IgD-negative memory B cell (primary cell): Measurements from ENCODE around the gene NMUR1. TPM values are rescaled to one million over a fixed set of nuclear protein-coding genes. Genes with fewer than 3 reads are reported as not detected.
"Not testable (repeated sequence)": the region's sequence is repeated elsewhere in the genome, so short reads cannot be mapped to it uniquely, and the experiment has no call there.

Source experiments
- H3K27ac Mint-ChIP-seq, 3 donors: one replicate each; pipeline ENCODE4 v1.8.0; 2020 to 2022; ENCODE audit warnings: mild to moderate bottlenecking in 3 of 3, mixed read lengths in 3 of 3, moderate library complexity in 1 of 3
- H3K27me3 Mint-ChIP-seq: one replicate; pipeline ENCODE4 v1.8.0; 2021; ENCODE audit warnings: mixed read lengths
- H3K36me3 Mint-ChIP-seq: one replicate; pipeline ENCODE4 v1.8.0; 2020; ENCODE audit warnings: mild to moderate bottlenecking, mixed read lengths
- H3K4me1 Mint-ChIP-seq, 3 donors: one replicate each; pipeline ENCODE4 v1.8.0; 2020 to 2022; ENCODE audit warnings: mixed read lengths in 3 of 3, mild to moderate bottlenecking in 1 of 3
- H3K4me3 Mint-ChIP-seq, 4 donors: one replicate each; pipeline ENCODE4 v1.8.0; 2020 to 2022; ENCODE audit warnings: mild to moderate bottlenecking in 4 of 4, mixed read lengths in 4 of 4, moderate library complexity in 3 of 4
- H3K9me3 Mint-ChIP-seq, 3 donors: one replicate each; pipeline ENCODE4 v1.8.0; 2020 to 2021; ENCODE audit warnings: mixed read lengths in 3 of 3, mild to moderate bottlenecking in 1 of 3
- polyA plus RNA-seq: library from polyadenylated mRNA; unstranded; fragments of 300-500 nt; fragmentation: Illumina TruSeq; gene quantifications from one replicate; pipeline ENCODE4 v1.2.3, GENCODE V29; 2021

NMUR1 gene
- polyA plus RNA-seq, 1 donor from 2014 or later = 0.33 TPM

- Mint-ChIP-seq H3K27me3 (no peaks in the 10 kb centered on the region), H3K4me3 (no peak overlapping the region), H3K27ac (peak overlapping the region in 1 of 3 donors; percentile 62), H3K4me1 (no peaks in the 10 kb centered on the region), H3K9me3 (no peaks in the 10 kb centered on the region), H3K36me3 (no peaks in the 10 kb centered on the region)
Measured at GRCh38 chr2:231563378-231563961, 33.2 kb upstream of the NMUR1 start.

DNA sequence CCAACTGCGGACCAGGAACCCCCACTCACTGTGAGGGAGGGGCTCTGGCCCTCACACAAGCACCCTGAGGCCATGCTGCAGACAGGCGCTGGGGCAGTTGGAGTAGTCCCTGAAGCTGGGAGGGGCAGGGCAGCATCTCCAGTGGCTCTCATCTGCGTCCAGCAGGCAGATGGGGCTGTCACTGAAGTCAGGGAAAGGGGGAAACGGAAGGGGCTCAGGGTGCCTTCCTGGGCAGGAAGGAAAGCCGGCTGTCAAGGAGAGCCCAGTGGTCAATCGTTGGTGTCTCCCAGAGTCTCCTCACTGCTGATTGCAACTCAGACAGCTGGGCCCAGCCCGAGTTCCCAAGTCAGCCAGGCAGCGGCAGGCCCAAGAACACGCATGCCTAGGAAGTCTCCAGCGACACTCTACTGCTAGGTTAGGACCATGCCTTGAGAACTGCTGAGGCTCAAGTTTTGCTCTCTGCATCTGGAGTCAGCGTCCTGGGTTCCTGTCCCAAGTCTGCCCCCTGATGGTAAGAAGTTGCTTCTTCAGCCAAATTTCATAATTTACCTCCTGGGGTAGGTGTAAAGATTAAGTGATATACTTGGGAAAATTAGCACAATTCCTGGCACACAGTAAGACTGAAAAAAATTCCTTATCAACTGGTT, 27.4 kb upstream of the NMUR1 start:
- Mint-ChIP-seq H3K4me3 (no peak overlapping the region), H3K27ac (no peak overlapping the region), H3K4me1 (peaks cover 5 to 9% (median 8%) of the 10 kb centered on the region in 3 donors), H3K27me3 (peaks cover 1% of the 10 kb centered on the region), H3K36me3 (peaks cover 4% of the 10 kb centered on the region), H3K9me3 (peaks cover 3 to 12% (median 5%) of the 10 kb centered on the region in 3 donors)

DNA sequence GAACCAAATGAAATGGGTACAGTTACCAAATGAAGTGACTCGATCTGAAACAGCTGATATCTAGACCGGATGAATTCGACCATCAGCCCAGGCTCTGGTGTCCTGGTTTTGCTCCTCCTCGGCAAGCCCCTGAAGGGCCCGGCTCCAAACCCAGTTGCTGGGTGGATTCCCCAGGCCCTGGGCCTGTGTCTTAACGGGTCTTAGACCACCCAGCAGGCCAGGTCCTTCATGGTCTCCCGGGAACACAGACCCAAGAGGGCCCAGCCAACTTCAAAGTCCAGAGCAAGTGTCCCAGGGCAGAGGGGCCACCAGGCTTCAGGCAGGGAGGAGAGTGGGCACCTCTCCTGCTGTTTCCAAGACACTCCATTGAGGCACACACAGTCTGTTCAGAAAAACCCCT, 26.7 kb upstream of the NMUR1 start:
- Mint-ChIP-seq H3K36me3 (peaks cover 4% of the 10 kb centered on the region), H3K9me3 (peaks cover 3 to 13% (median 6%) of the 10 kb centered on the region in 3 donors), H3K27me3 (peaks cover 2% of the 10 kb centered on the region), H3K4me1 (peaks cover 5 to 9% (median 8%) of the 10 kb centered on the region in 3 donors), H3K27ac (no peak overlapping the region), H3K4me3 (peak overlapping the region in 1 of 4 donors; percentile 27)

GRCh38 chr2:231556496-231556895, 26.3 kb upstream of the NMUR1 start:
- H3K4me1 Mint-ChIP-seq, H3K36me3 Mint-ChIP-seq, H3K27me3 Mint-ChIP-seq: not testable (repeated sequence)
- Mint-ChIP-seq H3K9me3 (peaks cover 3 to 13% (median 6%) of the 10 kb centered on the region in 3 donors), H3K27ac (peak overlapping the region in 1 of 3 donors; percentile 89), H3K4me3 (peak overlapping the region in 1 of 4 donors; percentile 27)

DNA sequence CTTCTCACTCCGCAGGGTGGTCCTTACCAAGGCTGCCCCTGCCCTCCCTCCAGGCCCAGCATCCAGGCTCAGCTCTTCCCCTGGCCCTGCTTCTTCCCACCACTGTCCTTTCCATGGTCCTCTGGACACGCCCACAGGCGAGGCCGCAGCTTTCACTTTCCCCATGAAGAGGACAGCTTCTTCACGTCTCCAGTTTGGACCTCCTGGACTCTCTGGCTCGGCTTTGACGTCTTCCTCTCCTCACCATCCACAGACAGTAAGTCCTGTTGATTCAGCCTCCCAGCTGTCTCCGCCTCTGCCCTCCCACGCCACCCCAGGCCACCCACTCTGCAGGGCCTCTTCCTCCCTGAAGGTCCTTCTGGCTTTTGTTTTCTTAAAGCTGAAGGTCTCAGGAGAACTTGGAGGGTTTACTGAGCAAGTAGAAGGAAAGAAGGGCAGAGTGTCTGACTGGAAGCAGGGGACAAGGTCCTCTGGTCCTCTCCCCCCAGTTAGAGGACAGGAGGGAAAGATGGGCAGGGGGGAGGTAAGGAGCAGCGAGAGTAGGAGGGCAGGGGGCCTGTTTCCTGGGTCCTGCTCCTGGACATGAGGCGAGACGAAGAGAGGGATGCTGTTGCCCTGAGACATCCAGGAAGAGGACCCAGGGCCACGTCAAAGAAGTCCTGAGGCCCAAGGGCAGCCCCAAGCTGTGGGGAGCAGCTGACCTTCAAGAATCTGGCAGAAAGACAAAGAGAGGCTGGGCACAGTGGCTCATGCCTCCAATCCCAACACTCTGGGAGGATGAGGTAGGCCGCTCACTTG, 24.7 kb upstream of the NMUR1 start:
- peaks cover 3 to 13% (median 6%) of the 10 kb centered on the region in 3 donors for H3K9me3 Mint-ChIP-seq
- peaks cover 5% of the 10 kb centered on the region for H3K36me3 Mint-ChIP-seq
- peaks cover 2% of the 10 kb centered on the region for H3K27me3 Mint-ChIP-seq
- H3K4me3 Mint-ChIP-seq = peak overlapping the region in 2 of 4 donors; percentile 58 to 91
- H3K27ac Mint-ChIP-seq = peak overlapping the region in 1 of 3 donors; percentile 27
- H3K4me1 Mint-ChIP-seq = peaks cover 5 to 9% (median 8%) of the 10 kb centered on the region in 3 donors

DNA sequence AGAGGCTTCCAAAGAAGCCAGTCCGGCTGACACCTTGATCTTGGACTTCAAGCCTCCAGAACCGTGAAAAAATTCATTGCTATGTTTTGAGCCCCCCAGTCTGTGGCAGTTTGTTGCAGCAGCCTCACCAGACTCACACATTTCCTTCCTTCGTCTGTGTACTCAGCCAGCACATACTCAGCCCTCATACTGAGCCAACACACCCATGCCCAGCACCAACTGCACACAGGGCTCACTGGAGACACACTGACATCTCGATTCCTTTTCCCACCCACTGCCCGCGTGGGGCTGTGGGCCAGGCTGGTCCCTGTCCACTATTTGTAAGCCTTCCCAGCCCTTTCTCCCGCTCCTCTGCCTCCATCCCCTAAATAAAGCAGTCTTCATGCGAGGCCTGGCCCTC, 24.1 kb upstream of the NMUR1 start:
- Mint-ChIP-seq H3K9me3 (peaks cover 3 to 13% (median 6%) of the 10 kb centered on the region in 3 donors), H3K4me1 (peaks cover 5 to 9% (median 8%) of the 10 kb centered on the region in 3 donors), H3K4me3 (peak overlapping the region in 2 of 4 donors; percentile 58 to 91), H3K27me3 (peaks cover 3% of the 10 kb centered on the region), H3K27ac (peak overlapping the region in 1 of 3 donors; percentile 27), H3K36me3 (peaks cover 5% of the 10 kb centered on the region)

DNA sequence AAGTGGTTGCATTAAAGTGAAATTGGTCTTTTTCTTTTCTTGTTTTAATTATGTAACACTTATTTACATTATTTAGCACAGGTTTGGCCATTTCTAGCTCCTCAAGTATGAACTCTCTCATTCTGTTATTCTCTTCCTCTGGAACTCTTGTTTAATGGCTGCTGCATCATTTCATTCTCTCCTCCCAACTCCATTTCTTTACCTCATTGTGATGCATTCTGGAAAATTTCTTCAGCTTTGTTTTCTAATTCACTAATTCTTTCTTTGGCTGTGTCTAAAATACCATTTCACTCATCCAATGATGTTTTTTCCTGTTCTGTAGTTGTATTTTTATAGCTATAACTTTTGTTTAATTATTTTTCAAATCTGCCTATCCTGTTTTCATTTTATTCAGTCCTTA, 22.5 kb upstream of the NMUR1 start:
- Mint-ChIP-seq H3K36me3 (peaks cover 5% of the 10 kb centered on the region), H3K27me3 (peaks cover 11% of the 10 kb centered on the region), H3K4me3 (no peak overlapping the region), H3K4me1 (peaks cover 13 to 16% (median 13%) of the 10 kb centered on the region in 3 donors), H3K27ac (peak overlapping the region in 1 of 3 donors; percentile 18), H3K9me3 (peaks cover 3 to 13% (median 6%) of the 10 kb centered on the region in 3 donors)

DNA sequence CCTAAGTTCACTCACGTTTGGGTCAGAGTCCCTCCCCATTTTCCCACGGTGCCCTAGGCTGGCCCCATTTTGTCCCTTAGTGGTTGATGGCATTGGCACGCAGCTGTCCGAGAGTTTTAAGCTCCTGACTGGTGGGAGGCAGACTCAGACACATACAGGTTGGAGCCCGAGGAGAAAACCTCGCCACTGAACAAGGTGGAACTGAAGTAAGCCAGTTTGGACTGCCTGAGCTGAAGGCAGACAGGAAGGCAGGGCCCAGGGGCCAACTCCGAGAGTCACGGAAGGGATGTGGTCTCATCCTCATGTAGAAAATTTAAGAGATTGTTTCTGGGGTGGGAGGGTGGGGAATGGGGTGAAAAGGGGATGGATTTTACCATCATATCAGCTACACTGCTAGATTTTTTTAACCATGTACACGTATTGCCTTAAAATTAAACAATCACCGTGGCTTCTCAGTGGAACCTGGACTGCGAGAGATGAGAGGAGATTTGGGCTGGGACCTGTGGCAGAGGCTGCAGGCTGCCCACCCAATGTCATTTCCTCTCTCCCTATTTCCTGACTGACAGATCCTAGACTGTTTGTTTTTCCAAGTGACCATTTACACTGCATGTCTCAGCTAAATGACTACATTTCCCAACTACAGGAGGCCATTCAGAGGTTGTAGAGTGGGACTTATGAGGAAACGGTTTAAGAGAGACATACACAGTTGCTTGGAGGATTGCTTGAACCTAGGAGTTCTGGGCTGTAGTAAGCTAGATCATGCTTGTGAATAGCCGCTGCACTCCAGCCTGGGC, 19.4 kb upstream of the NMUR1 start:
- Mint-ChIP-seq H3K27ac (no peak overlapping the region), H3K27me3 (peaks cover 13% of the 10 kb centered on the region), H3K36me3 (peaks cover 5% of the 10 kb centered on the region), H3K9me3 (peaks cover 3 to 13% (median 6%) of the 10 kb centered on the region in 3 donors), H3K4me3 (peak overlapping the region in 1 of 4 donors; percentile 51), H3K4me1 (peaks cover 22 to 27% (median 26%) of the 10 kb centered on the region in 3 donors)

DNA sequence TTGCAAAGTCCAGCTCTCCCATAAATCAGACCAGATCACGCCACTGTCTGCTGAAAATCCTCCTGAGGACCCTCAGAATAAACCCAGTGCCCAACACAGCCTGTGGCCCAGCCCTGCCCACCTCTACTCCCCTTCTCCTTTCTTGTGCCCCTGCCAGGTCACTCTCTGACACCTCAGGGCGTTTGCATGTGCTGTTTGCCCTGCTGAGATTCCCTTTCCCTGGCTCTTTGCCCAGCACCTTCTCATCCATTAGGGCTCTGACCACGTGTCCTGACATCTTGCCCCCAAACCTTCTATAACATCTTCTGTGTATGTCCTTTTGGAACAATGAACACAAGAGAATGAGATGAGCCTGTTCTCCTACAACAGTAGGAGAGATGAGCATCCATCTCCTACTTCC, 18.5 kb upstream of the NMUR1 start:
- Mint-ChIP-seq H3K27ac (no peak overlapping the region), H3K9me3 (peaks cover 3 to 11% (median 6%) of the 10 kb centered on the region in 3 donors), H3K4me1 (peaks cover 20 to 24% (median 21%) of the 10 kb centered on the region in 3 donors), H3K4me3 (peak overlapping the region in 1 of 4 donors; percentile 29), H3K27me3 (peaks cover 13% of the 10 kb centered on the region), H3K36me3 (peaks cover 5% of the 10 kb centered on the region)

GRCh38 chr2:231547315-231548110, 17.3 kb upstream of the NMUR1 start:
- H3K36me3 Mint-ChIP-seq = peaks cover 1% of the 10 kb centered on the region
- peaks cover 11% of the 10 kb centered on the region for H3K27me3 Mint-ChIP-seq
- H3K27ac Mint-ChIP-seq = no peak overlapping the region
- peaks cover 1 to 8% (median 5%) of the 10 kb centered on the region in 3 donors for H3K9me3 Mint-ChIP-seq
- H3K4me3 Mint-ChIP-seq = peak overlapping the region in 1 of 4 donors; percentile 54
- H3K4me1 Mint-ChIP-seq = peaks cover 19 to 24% (median 20%) of the 10 kb centered on the region in 3 donors

GRCh38 chr2:231546014-231546715, 15.9 kb upstream of the NMUR1 start:
- Mint-ChIP-seq H3K36me3 (no peaks in the 10 kb centered on the region), H3K27ac (peak overlapping the region; percentile 3 to 61 (median 26)), H3K27me3 (peaks cover 13% of the 10 kb centered on the region), H3K4me3 (peak overlapping the region; percentile 23 to 93 (median 78)), H3K9me3 (peaks cover 3 to 11% (median 8%) of the 10 kb centered on the region in 3 donors), H3K4me1 (peaks cover 19 to 24% (median 20%) of the 10 kb centered on the region in 3 donors)

DNA sequence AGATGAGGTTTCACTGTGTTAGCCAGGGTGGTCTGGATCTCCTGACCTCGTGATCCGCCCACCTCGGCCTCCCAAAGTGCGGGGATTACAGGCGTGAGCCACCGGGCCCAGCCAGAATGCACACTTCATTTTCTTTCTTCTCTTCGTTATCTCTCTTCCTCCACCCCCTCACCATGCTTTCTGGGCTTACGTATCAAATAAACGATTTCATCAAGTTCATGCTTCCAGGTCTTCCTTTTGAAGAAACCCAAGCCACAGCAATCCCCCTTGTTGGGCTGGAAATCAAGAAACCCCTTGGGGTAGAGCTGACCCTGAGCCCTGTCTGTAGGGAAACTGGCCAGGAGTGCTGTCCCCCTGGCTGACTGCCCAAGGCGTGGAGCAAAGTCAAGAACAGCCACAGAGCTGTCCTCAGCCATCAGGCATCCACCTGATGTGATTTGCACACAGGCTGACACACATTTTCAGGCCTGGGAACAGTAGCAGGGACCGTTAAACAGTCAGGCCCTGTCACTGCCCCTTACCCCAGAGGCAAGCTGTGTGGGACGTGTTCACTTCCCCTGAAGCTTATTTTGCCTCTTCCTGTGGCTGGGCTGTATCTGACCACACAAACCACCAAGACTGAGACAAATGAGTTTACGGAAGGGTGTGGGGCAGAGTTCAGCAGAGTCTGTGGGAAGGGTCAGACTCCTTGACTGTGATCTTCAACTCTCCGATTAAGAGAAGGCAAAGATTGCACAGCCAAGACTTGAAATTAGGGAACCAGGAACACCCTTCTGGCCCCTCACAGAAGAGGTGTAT, 15.1 kb upstream of the NMUR1 start:
- Mint-ChIP-seq H3K4me3 (peak overlapping the region; percentile 23 to 93 (median 78)), H3K27ac (peak overlapping the region in 2 of 3 donors; percentile 61 to 89), H3K4me1 (peaks cover 19 to 24% (median 20%) of the 10 kb centered on the region in 3 donors), H3K9me3 (peaks cover 3 to 11% (median 8%) of the 10 kb centered on the region in 3 donors), H3K27me3 (peaks cover 14% of the 10 kb centered on the region), H3K36me3 (no peaks in the 10 kb centered on the region)
